H1 (cell line): ENCODE results near the gene MYOZ2. TPM values are rescaled to one million over a fixed set of nuclear protein-coding genes. Genes with fewer than 3 reads are reported as not detected.

Experiments used
- CTCF ChIA-PET: fragments of 300-600 bp; sonication (Branson Sonifier 250); formaldehyde crosslinking; loops from one replicate; lab custom pipeline; 2021; ENCODE audit not compliant: partially characterized antibody; lab: Charles Lee
- POLR2A ChIA-PET: fragments of 300-600 bp; sonication (Branson Sonifier 250); formaldehyde crosslinking; loops from one replicate; lab custom pipeline; 2021; ENCODE audit warnings: inconsistent platforms; ENCODE audit not compliant: partially characterized antibody; lab: Charles Lee
- DNase-seq, 2 experiments: peaks; one replicate each; pipeline versions ENCODE4 v3.0.0 to v3.0.0-alpha.2; 2010 to 2022; ENCODE audit warnings: low spot score in 2 of 2, low read depth in 1 of 2, mixed read lengths in 1 of 2
- FAIRE-seq: peaks from 2 replicates; lab custom pipeline; 2011; peaks lifted over from hg19 to GRCh38; lab: Jason Lieb, UNC
- H2AFZ ChIP-seq: 2 replicates; pipeline ENCODE4 v1.8.1; 2012; ENCODE audit warnings: low read length, inconsistent platforms
- H2AK5ac ChIP-seq: 2 replicates; pipeline ENCODE4 v1.6.1; 2013; ENCODE audit warnings: low read depth, low read length
- H2BK120ac ChIP-seq: replicated peaks from 2 replicates; pipeline ENCODE3; 2013; ENCODE audit warnings: low read depth, low read length, inconsistent platforms
- H2BK12ac ChIP-seq: 2 replicates; pipeline ENCODE4 v1.6.1; 2013; ENCODE audit warnings: low read depth, low read length
- H2BK15ac ChIP-seq: 2 replicates; pipeline ENCODE4 v1.6.1; 2013; ENCODE audit warnings: low read length
- H2BK20ac ChIP-seq: 2 replicates; pipeline ENCODE4 v1.6.1; 2013; ENCODE audit warnings: low read length
- H2BK5ac ChIP-seq: 2 replicates; pipeline ENCODE4 v1.6.1; 2013; ENCODE audit warnings: low read depth, low read length
- H3K14ac ChIP-seq: 2 replicates; pipeline ENCODE4 v1.6.1; 2013; ENCODE audit warnings: inconsistent platforms; ENCODE audit not compliant: insufficient read length
- H3K18ac ChIP-seq: 2 replicates; pipeline ENCODE4 v1.6.1; 2013; ENCODE audit warnings: low read length; ENCODE audit errors: extremely low read depth
- H3K23ac ChIP-seq: 2 replicates; pipeline ENCODE4 v1.6.1; 2013; ENCODE audit warnings: inconsistent platforms; ENCODE audit not compliant: insufficient read length
- H3K23me2 ChIP-seq: 2 replicates; pipeline ENCODE4 v1.6.1; 2013; ENCODE audit warnings: low read depth, low read length
- H3K27ac ChIP-seq: 2 replicates; pipeline ENCODE4 v1.6.1; 2011; ENCODE audit warnings: low read depth, low read length, inconsistent platforms
- H3K27me3 ChIP-seq, 4 experiments: replicated peaks in 1 of 4; 1 replicate in 1 of 4; 2 replicates in 3 of 4; pipeline versions ENCODE4 v1.6.1 to v1.8.1; 2011 to 2013; ENCODE audit warnings: low read length in 3 of 4, mild to moderate bottlenecking in 3 of 4, inconsistent platforms in 2 of 4, mixed read lengths in 2 of 4, moderate library complexity in 1 of 4; ENCODE audit not compliant: control insufficient read depth in 3 of 4, insufficient read depth in 3 of 4; ENCODE audit errors: extremely low read depth in 1 of 4
- H3K36me3 ChIP-seq, 4 experiments: 2 replicates each; pipeline versions ENCODE4 v1.6.1 to v1.8.1; 2011 to 2013; ENCODE audit warnings: mild to moderate bottlenecking in 4 of 4, low read length in 3 of 4, moderate library complexity in 2 of 4, control low read depth in 1 of 4, inconsistent platforms in 1 of 4; ENCODE audit not compliant: insufficient read depth in 4 of 4, control insufficient read depth in 2 of 4
- H3K4ac ChIP-seq: replicated peaks from 2 replicates; pipeline ENCODE3; 2013; ENCODE audit warnings: low read length, low read depth, mixed read lengths, inconsistent platforms; ENCODE audit not compliant: insufficient read length
- H3K4me1 ChIP-seq, 4 experiments: replicated peaks in 1 of 4; 1 replicate in 1 of 4; 2 replicates in 3 of 4; pipeline versions ENCODE4 v1.6.1 to v1.8.1; 2011 to 2013; ENCODE audit warnings: low read length in 3 of 4, inconsistent platforms in 2 of 4, mixed read lengths in 1 of 4; ENCODE audit not compliant: insufficient read depth in 4 of 4, control insufficient read depth in 3 of 4
- H3K4me2 ChIP-seq, 2 experiments: 2 replicates each; pipeline versions ENCODE4 v1.6.1 to v1.8.1; 2011 to 2013; ENCODE audit warnings: low read depth in 2 of 2, low read length in 2 of 2, control low read depth in 1 of 2, inconsistent platforms in 1 of 2, mild to moderate bottlenecking in 1 of 2; ENCODE audit not compliant: insufficient read depth in 1 of 2
- H3K4me3 ChIP-seq, 4 experiments: fragments of 200-600, 300-600 bp in 1 of 4; sonication (generic), shearing (Covaris generic), sonication (Bioruptor Twin) in 1 of 4; 2 replicates each; pipeline versions ENCODE4 v1.5.1 to v1.8.1; 2011 to 2016; ENCODE audit warnings: low read length in 4 of 4, low read depth in 3 of 4, control low read depth in 2 of 4, inconsistent platforms in 2 of 4, mild to moderate bottlenecking in 2 of 4, mixed read lengths in 1 of 4, moderate library complexity in 1 of 4; ENCODE audit not compliant: insufficient read depth in 2 of 4; ENCODE audit errors: extremely low read depth in 1 of 4
- H3K56ac ChIP-seq: replicated peaks from 2 replicates; pipeline ENCODE3; 2013; ENCODE audit warnings: low read depth, mild to moderate bottlenecking, mixed read lengths, low read length, inconsistent platforms; ENCODE audit not compliant: insufficient read length
- H3K79me1 ChIP-seq: 2 replicates; pipeline ENCODE4 v1.6.1; 2013; ENCODE audit warnings: low read depth, low read length, control low read depth
- H3K79me2 ChIP-seq, 2 experiments: 2 replicates each; pipeline versions ENCODE4 v1.6.1 to v1.8.1; 2012 to 2013; ENCODE audit warnings: low read length in 2 of 2, mild to moderate bottlenecking in 2 of 2, inconsistent platforms in 1 of 2; ENCODE audit not compliant: insufficient read depth in 2 of 2, control insufficient read depth in 1 of 2
- H3K9ac ChIP-seq, 4 experiments: replicated peaks in 1 of 4; 1 replicate in 1 of 4; 2 replicates in 3 of 4; pipeline versions ENCODE4 v1.6.1 to v1.8.1; 2011 to 2013; ENCODE audit warnings: low read depth in 3 of 4, low read length in 3 of 4, control low read depth in 2 of 4, mild to moderate bottlenecking in 2 of 4, moderate library complexity in 2 of 4, inconsistent platforms in 1 of 4; ENCODE audit errors: extremely low read depth in 1 of 4
- H3K9me3 ChIP-seq, 2 experiments: 2 replicates each; pipeline versions ENCODE4 v1.6.1 to v1.8.1; 2012 to 2013; ENCODE audit warnings: mild to moderate bottlenecking in 2 of 2, moderate library complexity in 2 of 2, control low read depth in 1 of 2, inconsistent platforms in 1 of 2, low read depth in 1 of 2, low read length in 1 of 2, mixed read lengths in 1 of 2; ENCODE audit not compliant: insufficient read depth in 2 of 2
- H4K20me1 ChIP-seq, 2 experiments: replicated peaks in 1 of 2; 2 replicates each; pipeline versions ENCODE3 to v1.8.1; 2011 to 2013; ENCODE audit warnings: inconsistent platforms in 2 of 2, low read length in 2 of 2, mild to moderate bottlenecking in 1 of 2; ENCODE audit not compliant: insufficient read depth in 2 of 2, control insufficient read depth in 1 of 2
- H4K5ac ChIP-seq: 2 replicates; pipeline ENCODE4 v1.6.1; 2013; ENCODE audit warnings: low read length, low read depth, mixed read lengths, inconsistent platforms; ENCODE audit not compliant: insufficient read length
- H4K8ac ChIP-seq: 2 replicates; pipeline ENCODE4 v1.8.0; 2013; ENCODE audit warnings: mild to moderate bottlenecking, moderate library complexity, low read length, inconsistent platforms; ENCODE audit not compliant: insufficient read depth; ENCODE audit errors: extremely low read depth
- H4K91ac ChIP-seq: replicated peaks from 2 replicates; pipeline ENCODE3; 2013; ENCODE audit warnings: low read length, mixed read lengths, inconsistent platforms; ENCODE audit not compliant: insufficient read length
- CBX5 ChIP-seq: fragments of 300-800, 300-1000 bp; sonication (generic); IDR thresholded peaks from 2 replicates; pipeline ENCODE4 v1.7.1; 2016; ENCODE audit warnings: antibody characterized with exemption, low read length, low read depth
- CBX8 ChIP-seq: fragments of 300-800, 300-1000 bp; sonication (generic); IDR thresholded peaks from 2 replicates; pipeline ENCODE4 v1.7.1; 2016; ENCODE audit warnings: low read depth, low read length, borderline replicate concordance
- CHD1 ChIP-seq: IDR thresholded peaks from 2 replicates; pipeline ENCODE4 v1.6.1; 2012; ENCODE audit warnings: low read depth, low read length, improper control_type of control experiment
- KDM4A ChIP-seq: IDR thresholded peaks from one replicate; pipeline ENCODE4 v1.7.1; 2012; ENCODE audit warnings: low read depth, mild to moderate bottlenecking, moderate library complexity, low read length, inconsistent platforms; ENCODE audit not compliant: severe bottlenecking
- RBBP5 ChIP-seq: IDR thresholded peaks from 2 replicates; pipeline ENCODE4 v1.7.1; 2012; ENCODE audit warnings: low read depth, mild to moderate bottlenecking, inconsistent platforms, low read length, moderate library complexity, borderline replicate concordance
- RNF2 ChIP-seq: fragments of 200-900, 300-1000 bp; sonication (generic); IDR thresholded peaks from 2 replicates; pipeline ENCODE4 v1.7.1; 2016; ENCODE audit warnings: borderline replicate concordance, low read depth, mild to moderate bottlenecking, antibody characterized with exemption, low read length; ENCODE audit not compliant: poor library complexity, severe bottlenecking; ENCODE audit errors: missing control alignments
- RXRA ChIP-seq: IDR thresholded peaks from 2 replicates; pipeline ENCODE4 v1.6.1; 2011; ENCODE audit warnings: low read depth, mild to moderate bottlenecking, low read length, moderate library complexity; ENCODE audit not compliant: insufficient read depth
- SIX5 ChIP-seq: IDR thresholded peaks from 2 replicates; pipeline ENCODE4 v1.6.1; 2011; ENCODE audit warnings: mild to moderate bottlenecking, low read depth, low read length
- YY1 ChIP-seq: IDR thresholded peaks from 2 replicates; pipeline ENCODE4 v1.6.1; 2011; ENCODE audit warnings: low read depth, mild to moderate bottlenecking, low read length
- polyA plus RNA-seq, 7 experiments: library from polyadenylated mRNA; depleted of rRNA in 3 of 7; stranded (reverse) in 5 of 7; unstranded in 2 of 7; fragments of >200 nt in 5 of 7; fragments of 200-250 nt in 2 of 7; gene quantifications; 1 replicate in 5 of 7; 2 replicates in 1 of 7; 4 replicates in 1 of 7; pipeline versions ENCODE4 v1.2.1 to v1.2.3, GENCODE V29; 2011 to 2013; ENCODE audit warnings: missing spikeins in 2 of 7, mixed read lengths in 2 of 7
- total RNA-seq: library from RNA; stranded (reverse); fragmentation: NEBNext Ultra II Directional; extraction: Animal tissue kit (Norgen Biotek cat#: 25700); gene quantifications from 2 replicates; pipeline ENCODE4 v1.2.1, GENCODE V29; 2021
- TF ChIP-seq, protein P1 (sequence below): IDR thresholded peaks from 2 replicates; pipeline ENCODE4 v1.6.1; 2012; ENCODE audit warnings: inconsistent platforms
- TF ChIP-seq, protein P2 (sequence below): IDR thresholded peaks from 2 replicates; pipeline ENCODE4 v1.6.1; 2011; ENCODE audit warnings: low read depth, mild to moderate bottlenecking, low read length; ENCODE audit not compliant: insufficient read depth

MYOZ2 gene
- total and polyA plus RNA-seq, 2 of the 8 experiments (the other 6 are each of a cell fraction or from before 2014, with no cell fraction given), result not detected

DNA sequence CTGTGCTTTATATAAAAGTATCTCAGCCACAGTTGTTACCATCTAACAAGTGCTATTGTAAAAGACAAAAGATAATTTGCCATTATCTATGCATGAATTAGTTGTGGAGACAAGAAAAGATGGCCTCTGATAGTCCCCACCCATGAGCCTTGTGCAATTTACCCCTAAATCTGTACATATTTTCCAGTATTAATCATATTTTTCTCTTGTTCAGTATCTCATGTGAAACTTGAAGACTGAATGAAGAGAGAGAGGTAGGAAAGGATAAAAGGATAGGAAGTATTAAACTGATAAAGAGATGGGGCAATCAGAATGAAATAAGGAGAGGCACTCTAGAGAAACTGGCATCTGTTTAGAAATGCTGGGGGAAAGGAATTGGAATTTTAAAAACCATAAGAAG, 3.7 kb downstream of the MYOZ2 start:
- Histone ChIP-seq H2AK5ac (no peak overlapping the region), H3K23ac (no peak overlapping the region), H3K27ac (no peak overlapping the region), H2BK12ac (no peak overlapping the region), H3K79me1 (no peaks in the 10 kb centered on the region), H2BK5ac (no peak overlapping the region), H2BK15ac (no peak overlapping the region), H3K4me2 (no peak overlapping the region), H3K23me2 (no peaks in the 10 kb centered on the region), H3K36me3 (no peaks in the 10 kb centered on the region), H2BK20ac (no peak overlapping the region), H3K4me1 (no peaks in the 10 kb centered on the region), H3K4ac (no peak overlapping the region), H3K4me3 (no peak overlapping the region), H4K20me1 (no peaks in the 10 kb centered on the region), H3K79me2 (no peaks in the 10 kb centered on the region), H3K14ac (no peak overlapping the region), H3K56ac (no peak overlapping the region), H4K8ac (no peak overlapping the region), H3K9me3 (no peaks in the 10 kb centered on the region), H3K9ac (no peak overlapping the region), H3K27me3 (peaks cover 0 to 1% (median 0%) of the 10 kb centered on the region in 4 experiments; a peak in 1 of 7 replicates), H4K91ac (no peak overlapping the region), H2AFZ (no peak overlapping the region), H3K18ac (no peak overlapping the region), H4K5ac (no peak overlapping the region), H2BK120ac (no peak overlapping the region)
- FAIRE-seq (no peak), DNase-seq (no peak)
- ChIA-PET POLR2A (no interaction called here), CTCF (no interaction called here)
- TF ChIP-seq CHD1 (no peak), RNF2 (no peak), RXRA (no peak), YY1 (no peak), RBBP5 (no peak), KDM4A (no peak), SIX5 (no peak), CBX8 (no peak), CBX5 (no peak)
- TF ChIP-seq, protein P1, sequence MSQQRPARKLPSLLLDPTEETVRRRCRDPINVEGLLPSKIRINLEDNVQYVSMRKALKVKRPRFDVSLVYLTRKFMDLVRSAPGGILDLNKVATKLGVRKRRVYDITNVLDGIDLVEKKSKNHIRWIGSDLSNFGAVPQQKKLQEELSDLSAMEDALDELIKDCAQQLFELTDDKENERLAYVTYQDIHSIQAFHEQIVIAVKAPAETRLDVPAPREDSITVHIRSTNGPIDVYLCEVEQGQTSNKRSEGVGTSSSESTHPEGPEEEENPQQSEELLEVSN, result no peak
- TF ChIP-seq, protein P2, sequence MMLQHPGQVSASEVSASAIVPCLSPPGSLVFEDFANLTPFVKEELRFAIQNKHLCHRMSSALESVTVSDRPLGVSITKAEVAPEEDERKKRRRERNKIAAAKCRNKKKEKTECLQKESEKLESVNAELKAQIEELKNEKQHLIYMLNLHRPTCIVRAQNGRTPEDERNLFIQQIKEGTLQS, result no peak
